ENCODE data around the gene DHRS12. TPM values are rescaled to one million over a fixed set of nuclear protein-coding genes. Genes with fewer than 3 reads are reported as not detected.
A peak's percentile ranks its signal among the peaks of the same experiment; 100 is the strongest.

Gene DHRS12
- total and polyA plus RNA-seq, 7 experiments from 2014 or later = 6.7 to 27.1 (median 21.1) TPM

- CTCF ChIA-PET = no interaction called here
- POLR2A ChIA-PET = no interaction called here
- no peaks in the 10 kb centered on the region for H3K4me1 ChIP-seq (ENCODE audit: control insufficient read depth in 2 of 2, insufficient read depth in 2 of 2, low read length in 2 of 2)
- H3K9me3 Mint-ChIP-seq = no peaks in the 10 kb centered on the region
- H3K4me3 ChIP-seq (ENCODE audit: low read length) = no peak overlapping the region
- peaks cover 5 to 36% (median 18%) of the 10 kb centered on the region in 5 donors for H3K36me3 Mint-ChIP-seq
- DNase-seq (peak in 1 of 9 donors; percentile 48), ATAC-seq (no peak)
- no peak overlapping the region for H3K27ac ChIP-seq (ENCODE audit: low read depth, low read length)
- no peak overlapping the region for H3K27ac Mint-ChIP-seq
- H3K36me3 ChIP-seq (ENCODE audit: control insufficient read depth in 2 of 3, insufficient read depth in 3 of 3, low read length in 3 of 3) = peaks cover 0 to 12% (median 0%) of the 10 kb centered on the region in 3 experiments
- H3K27me3 Mint-ChIP-seq = no peaks in the 10 kb centered on the region
- H3K27me3 ChIP-seq (ENCODE audit: control insufficient read depth in 2 of 2, insufficient read depth in 2 of 2, low read length in 2 of 2) = no peaks in the 10 kb centered on the region
- peaks cover 0 to 5% (median 0%) of the 10 kb centered on the region in 7 donors for H3K4me1 Mint-ChIP-seq
- H3K9me3 ChIP-seq (ENCODE audit: control insufficient read depth in 2 of 3, low read length in 3 of 3) = no peaks in the 10 kb centered on the region
- intact Hi-C loops (cut with micrococcal nuclease) = no loop called here
- no peak overlapping the region for H3K4me3 Mint-ChIP-seq
Measured at GRCh38 chr13:51729866-51730553, 74.0 kb downstream of the DHRS12 start.

- DNase-seq = no peak
- H3K4me1 ChIP-seq (ENCODE audit: control insufficient read depth in 2 of 2, insufficient read depth in 2 of 2, low read length in 2 of 2) = no peaks in the 10 kb centered on the region
- POLR2A ChIA-PET = no interaction called here
- peaks cover 5 to 37% (median 21%) of the 10 kb centered on the region in 5 donors for H3K36me3 Mint-ChIP-seq
- H3K9me3 ChIP-seq (ENCODE audit: control insufficient read depth in 2 of 3, low read length in 3 of 3) = no peaks in the 10 kb centered on the region
- H3K27ac ChIP-seq (ENCODE audit: low read depth, low read length) = no peak overlapping the region
- H3K9me3 Mint-ChIP-seq = no peaks in the 10 kb centered on the region
- no peaks in the 10 kb centered on the region for H3K27me3 Mint-ChIP-seq
- CTCF ChIA-PET = no interaction called here
- no peak overlapping the region for H3K27ac Mint-ChIP-seq
- H3K27me3 ChIP-seq (ENCODE audit: control insufficient read depth in 2 of 2, insufficient read depth in 2 of 2, low read length in 2 of 2) = no peaks in the 10 kb centered on the region
- H3K4me3 Mint-ChIP-seq = no peak overlapping the region
- peaks cover 0 to 5% (median 0%) of the 10 kb centered on the region in 7 donors for H3K4me1 Mint-ChIP-seq
- H3K4me3 ChIP-seq (ENCODE audit: low read length) = no peak overlapping the region
- peaks cover 0 to 15% (median 0%) of the 10 kb centered on the region in 3 experiments for H3K36me3 ChIP-seq (ENCODE audit: control insufficient read depth in 2 of 3, insufficient read depth in 3 of 3, low read length in 3 of 3)
- intact Hi-C loops (cut with micrococcal nuclease) = no loop called here
- ATAC-seq = no peak
Measured at GRCh38 chr13:51728972-51729371, 75.0 kb downstream of the DHRS12 start.

GRCh38 chr13:51728275-51728673 is 75.7 kb downstream of the DHRS12 start:
- Mint-ChIP-seq H3K9me3 (no peaks in the 10 kb centered on the region), H3K27me3 (no peaks in the 10 kb centered on the region), H3K36me3 (peaks cover 8 to 34% (median 19%) of the 10 kb centered on the region in 5 donors), H3K4me1 (peaks cover 0 to 5% (median 0%) of the 10 kb centered on the region in 7 donors), H3K27ac (no peak overlapping the region), H3K4me3 (no peak overlapping the region)
- intact Hi-C loops (cut with micrococcal nuclease) = no loop called here
- no peaks in the 10 kb centered on the region for H3K27me3 ChIP-seq (ENCODE audit: control insufficient read depth in 2 of 2, insufficient read depth in 2 of 2, low read length in 2 of 2)
- ChIA-PET POLR2A (no interaction called here), CTCF (no interaction called here)
- H3K4me3 ChIP-seq (ENCODE audit: low read length) = no peak overlapping the region
- no peaks in the 10 kb centered on the region for H3K9me3 ChIP-seq (ENCODE audit: control insufficient read depth in 2 of 3, low read length in 3 of 3)
- H3K4me1 ChIP-seq (ENCODE audit: control insufficient read depth in 2 of 2, insufficient read depth in 2 of 2, low read length in 2 of 2) = no peaks in the 10 kb centered on the region
- H3K36me3 ChIP-seq (ENCODE audit: control insufficient read depth in 2 of 3, insufficient read depth in 3 of 3, low read length in 3 of 3) = peaks cover 0 to 15% (median 0%) of the 10 kb centered on the region in 3 experiments
- DNase-seq (no peak), ATAC-seq (no peak)
- no peak overlapping the region for H3K27ac ChIP-seq (ENCODE audit: low read depth, low read length)

- Mint-ChIP-seq H3K4me3 (no peak overlapping the region), H3K27me3 (no peaks in the 10 kb centered on the region), H3K9me3 (no peaks in the 10 kb centered on the region), H3K4me1 (peaks cover 0 to 5% (median 0%) of the 10 kb centered on the region in 7 donors), H3K36me3 (peaks cover 9 to 35% (median 18%) of the 10 kb centered on the region in 5 donors), H3K27ac (no peak overlapping the region)
- no peaks in the 10 kb centered on the region for H3K27me3 ChIP-seq (ENCODE audit: control insufficient read depth in 2 of 2, insufficient read depth in 2 of 2, low read length in 2 of 2)
- ChIA-PET POLR2A (no interaction called here), CTCF (no interaction called here)
- H3K4me1 ChIP-seq (ENCODE audit: control insufficient read depth in 2 of 2, insufficient read depth in 2 of 2, low read length in 2 of 2) = no peaks in the 10 kb centered on the region
- H3K36me3 ChIP-seq (ENCODE audit: control insufficient read depth in 2 of 3, insufficient read depth in 3 of 3, low read length in 3 of 3) = peaks cover 0 to 15% (median 0%) of the 10 kb centered on the region in 3 experiments
- ATAC-seq = no peak
- no peaks in the 10 kb centered on the region for H3K9me3 ChIP-seq (ENCODE audit: control insufficient read depth in 2 of 3, low read length in 3 of 3)
- H3K27ac ChIP-seq (ENCODE audit: low read depth, low read length) = no peak overlapping the region
- intact Hi-C loops (cut with micrococcal nuclease) = no loop called here
- no peak for DNase-seq
- no peak overlapping the region for H3K4me3 ChIP-seq (ENCODE audit: low read length)
Measured at GRCh38 chr13:51727634-51728274, 76.2 kb downstream of the DHRS12 start.

- H3K4me3 Mint-ChIP-seq = no peak overlapping the region
- intact Hi-C loops (cut with micrococcal nuclease) = no loop called here
- H3K4me3 ChIP-seq (ENCODE audit: low read length) = no peak overlapping the region
- POLR2A ChIA-PET = no interaction called here
- H3K27ac Mint-ChIP-seq = no peak overlapping the region
- no peaks in the 10 kb centered on the region for H3K27me3 ChIP-seq (ENCODE audit: control insufficient read depth in 2 of 2, insufficient read depth in 2 of 2, low read length in 2 of 2)
- no peak overlapping the region for H3K27ac ChIP-seq (ENCODE audit: low read depth, low read length)
- ATAC-seq = no peak
- no peaks in the 10 kb centered on the region for H3K4me1 ChIP-seq (ENCODE audit: control insufficient read depth in 2 of 2, insufficient read depth in 2 of 2, low read length in 2 of 2)
- H3K9me3 Mint-ChIP-seq = no peaks in the 10 kb centered on the region
- H3K27me3 Mint-ChIP-seq = no peaks in the 10 kb centered on the region
- no peaks in the 10 kb centered on the region for H3K9me3 ChIP-seq (ENCODE audit: control insufficient read depth in 2 of 3, low read length in 3 of 3)
- DNase-seq = no peak
- H3K36me3 ChIP-seq (ENCODE audit: control insufficient read depth in 2 of 3, insufficient read depth in 3 of 3, low read length in 3 of 3) = peaks cover 0 to 15% (median 0%) of the 10 kb centered on the region in 3 experiments
- CTCF ChIA-PET = no interaction called here
- peaks cover 0 to 4% (median 0%) of the 10 kb centered on the region in 7 donors for H3K4me1 Mint-ChIP-seq
- H3K36me3 Mint-ChIP-seq = peaks cover 9 to 34% (median 20%) of the 10 kb centered on the region in 5 donors
Measured at GRCh38 chr13:51726446-51727193, 77.3 kb downstream of the DHRS12 start.

- Mint-ChIP-seq H3K4me3 (no peak overlapping the region), H3K9me3 (no peaks in the 10 kb centered on the region), H3K27ac (no peak overlapping the region), H3K27me3 (no peaks in the 10 kb centered on the region), H3K4me1 (peaks cover 0 to 1% (median 0%) of the 10 kb centered on the region in 7 donors), H3K36me3 (peaks cover 9 to 39% (median 20%) of the 10 kb centered on the region in 5 donors)
- no peak for ATAC-seq
- Histone ChIP-seq H3K36me3 (ENCODE audit: control insufficient read depth in 2 of 3, insufficient read depth in 3 of 3, low read length in 3 of 3) (peaks cover 0 to 9% (median 0%) of the 10 kb centered on the region in 3 experiments), H3K4me3 (ENCODE audit: low read length) (no peak overlapping the region), H3K9me3 (ENCODE audit: control insufficient read depth in 2 of 3, low read length in 3 of 3) (no peaks in the 10 kb centered on the region), H3K27ac (ENCODE audit: low read depth, low read length) (no peak overlapping the region), H3K27me3 (ENCODE audit: control insufficient read depth in 2 of 2, insufficient read depth in 2 of 2, low read length in 2 of 2) (no peaks in the 10 kb centered on the region), H3K4me1 (ENCODE audit: control insufficient read depth in 2 of 2, insufficient read depth in 2 of 2, low read length in 2 of 2) (no peaks in the 10 kb centered on the region)
- intact Hi-C loops (cut with micrococcal nuclease) = no loop called here
- ChIA-PET POLR2A (no interaction called here), CTCF (no interaction called here)
- DNase-seq = no peak
Measured at GRCh38 chr13:51724721-51725120, 79.2 kb downstream of the DHRS12 start.
